HG03135 (cell line): Measurements from ENCODE around the gene VWA8.
"Not testable (repeated sequence)": the region's sequence is repeated elsewhere in the genome, so short reads cannot be mapped to it uniquely, and the experiment has no call there.

ENCODE experiments used
- ATAC-seq: cut with Tn5 transposase; IDR thresholded peaks from one replicate; pipeline ENCODE4 v1.9.1; 2021; ENCODE audit warnings: mild to moderate bottlenecking, moderate library complexity; ENCODE audit not compliant: unreplicated experiment

Gene VWA8

GRCh38 chr13:41624041-41624440, 336.9 kb downstream of the VWA8 start:
- no peak for ATAC-seq

GRCh38 chr13:41622432-41623429, 338.2 kb downstream of the VWA8 start:
- no peak for ATAC-seq

- ATAC-seq: no peak
Observed at GRCh38 chr13:41621716-41622431, 339.0 kb downstream of the VWA8 start.

- ATAC-seq: not testable (repeated sequence)
Observed at GRCh38 chr13:41617633-41618032, 343.3 kb downstream of the VWA8 start.

GRCh38 chr13:41616151-41616550, 344.8 kb downstream of the VWA8 start:
- ATAC-seq: no peak

- ATAC-seq: no peak
Observed at GRCh38 chr13:41615528-41615855, 345.4 kb downstream of the VWA8 start.

- ATAC-seq: no peak
Observed at GRCh38 chr13:41614671-41615527, 346.0 kb downstream of the VWA8 start.

GRCh38 chr13:41613984-41614661, 346.8 kb downstream of the VWA8 start:
- no peak for ATAC-seq

GRCh38 chr13:41613471-41613870, 347.4 kb downstream of the VWA8 start:
- no peak for ATAC-seq

- ATAC-seq: no peak
Observed at GRCh38 chr13:41611385-41611784, 349.5 kb downstream of the VWA8 start.

- no peak for ATAC-seq
Observed at GRCh38 chr13:41610404-41610803, 350.5 kb downstream of the VWA8 start.

GRCh38 chr13:41609828-41610227, 351.1 kb downstream of the VWA8 start:
- no peak for ATAC-seq

GRCh38 chr13:41608839-41609177, 352.1 kb downstream of the VWA8 start:
- ATAC-seq: no peak

GRCh38 chr13:41608111-41608838, 352.6 kb downstream of the VWA8 start:
- ATAC-seq: no peak

- ATAC-seq: no peak
Observed at GRCh38 chr13:41606646-41607045, 354.3 kb downstream of the VWA8 start.

- no peak for ATAC-seq
Observed at GRCh38 chr13:41605319-41606285, 355.3 kb downstream of the VWA8 start.

GRCh38 chr13:41603917-41604316, 357.0 kb downstream of the VWA8 start:
- no peak for ATAC-seq

GRCh38 chr13:41601718-41602445, 359.0 kb downstream of the VWA8 start:
- ATAC-seq: no peak
